GM23338 (cell line): ENCODE results near the gene CPSF7. TPM values are rescaled to one million over a fixed set of nuclear protein-coding genes. Genes with fewer than 3 reads are reported as not detected.

ENCODE experiments used
- ATAC-seq: fragments of 200-7000 bp; cut with Tn5 transposase; 3 replicates; pipeline ENCODE4 v1.9.1; 2020
- DNase-seq: peaks from one replicate; pipeline ENCODE4 v3.0.0-alpha.2; 2015; ENCODE audit warnings: low spot score
- H2AFZ ChIP-seq: fragments of 200-600 bp; sonication (generic); 2 replicates; pipeline ENCODE4 v1.8.0; 2016; ENCODE audit warnings: antibody characterized with exemption, mild to moderate bottlenecking, moderate library complexity
- H3F3A ChIP-seq: fragments of 200-600 bp; sonication (generic); replicated peaks from 2 replicates; pipeline ENCODE4 v1.8.0; 2017; ENCODE audit warnings: antibody characterized with exemption, mixed run types, low read depth
- H3K27ac ChIP-seq: fragments of 200-600 bp; sonication (generic); 2 replicates; pipeline ENCODE4 v1.6.1; 2016; ENCODE audit warnings: low read depth
- H3K27me3 ChIP-seq: fragments of 200-600 bp; sonication (generic); 2 replicates; pipeline ENCODE4 v1.8.0; 2016; ENCODE audit warnings: mild to moderate bottlenecking, mixed run types, moderate library complexity; ENCODE audit not compliant: insufficient read depth
- H3K36me3 ChIP-seq: fragments of 200-600 bp; sonication (generic); 2 replicates; pipeline ENCODE4 v1.8.0; 2016; ENCODE audit warnings: mild to moderate bottlenecking; ENCODE audit not compliant: insufficient read depth
- H3K4me1 ChIP-seq: fragments of 200-600 bp; sonication (generic); 2 replicates; pipeline ENCODE4 v1.8.0; 2016; ENCODE audit warnings: mild to moderate bottlenecking, moderate library complexity; ENCODE audit not compliant: insufficient read depth
- H3K4me2 ChIP-seq: fragments of 200-600 bp; sonication (generic); 2 replicates; pipeline ENCODE4 v1.7.1; 2017; ENCODE audit warnings: mixed run types
- H3K4me3 ChIP-seq: fragments of 200-600 bp; sonication (generic); 2 replicates; pipeline ENCODE4 v1.6.1; 2016; ENCODE audit warnings: mixed run types
- H3K79me2 ChIP-seq: fragments of 200-600 bp; sonication (generic); replicated peaks from 2 replicates; pipeline ENCODE4 v1.8.0; 2017; ENCODE audit warnings: mild to moderate bottlenecking; ENCODE audit not compliant: insufficient read depth
- H3K9me2 ChIP-seq: fragments of 200-600 bp; sonication (generic); 2 replicates; pipeline ENCODE4 v1.8.0; 2017; ENCODE audit not compliant: insufficient read depth
- H4K20me1 ChIP-seq: fragments of 200-600 bp; sonication (generic); replicated peaks from 2 replicates; pipeline ENCODE4 v1.8.0; 2017; ENCODE audit warnings: mild to moderate bottlenecking; ENCODE audit not compliant: insufficient read depth
- H3K27ac Mint-ChIP-seq: 2 replicates; pipeline ENCODE4 v1.8.0; 2020; ENCODE audit warnings: inconsistent platforms, mild to moderate bottlenecking, moderate library complexity, mixed read lengths
- H3K27me3 Mint-ChIP-seq: 3 replicates; pipeline ENCODE4 v1.8.0; 2022; ENCODE audit warnings: low read depth, mild to moderate bottlenecking, moderate library complexity, mixed read lengths, inconsistent platforms; ENCODE audit not compliant: insufficient read depth, poor library complexity
- H3K36me3 Mint-ChIP-seq: 3 replicates; pipeline ENCODE4 v1.8.0; 2021; ENCODE audit warnings: low read depth, mild to moderate bottlenecking, inconsistent platforms, moderate library complexity, mixed read lengths
- H3K4me1 Mint-ChIP-seq: 3 replicates; pipeline ENCODE4 v1.8.0; 2020; ENCODE audit warnings: mild to moderate bottlenecking, inconsistent platforms, mixed read lengths
- H3K4me3 Mint-ChIP-seq: 3 replicates; pipeline ENCODE4 v1.8.0; 2021; ENCODE audit warnings: moderate library complexity, mild to moderate bottlenecking, inconsistent platforms, mixed read lengths
- H3K9me3 Mint-ChIP-seq: 3 replicates; pipeline ENCODE4 v1.8.0; 2020; ENCODE audit warnings: moderate library complexity, mild to moderate bottlenecking, inconsistent platforms, mixed read lengths
- CREB1 ChIP-seq: fragments of 250-450 bp; sonication (Bioruptor Pico); IDR thresholded peaks from 2 replicates; pipeline ENCODE4 v1.5.0; 2020; ENCODE audit warnings: low read depth, mild to moderate bottlenecking, moderate library complexity
- EZH2 ChIP-seq: fragments of 200-600 bp; sonication (generic); IDR thresholded peaks from one replicate; pipeline ENCODE4 v1.8.0; 2017; ENCODE audit warnings: antibody characterized with exemption, mild to moderate bottlenecking, low read depth; ENCODE audit not compliant: unreplicated experiment
- EZH2phosphoT487 ChIP-seq: fragments of 200-600 bp; sonication (generic); IDR thresholded peaks from one replicate; pipeline ENCODE4 v1.8.1; 2018; ENCODE audit warnings: antibody characterized with exemption; ENCODE audit not compliant: unreplicated experiment
- JUNB ChIP-seq: IDR thresholded peaks from one replicate; pipeline ENCODE4 v1.6.1; 2016; ENCODE audit warnings: antibody characterized with exemption; ENCODE audit not compliant: unreplicated experiment
- POLR2AphosphoS5 ChIP-seq: IDR thresholded peaks from 2 replicates; pipeline ENCODE4 v1.6.1; 2016; ENCODE audit warnings: antibody characterized with exemption, low read depth
- STAT1 ChIP-seq: IDR thresholded peaks from one replicate; pipeline ENCODE4 v1.6.1; 2016; ENCODE audit warnings: antibody characterized with exemption; ENCODE audit not compliant: unreplicated experiment
- ZNF114 ChIP-seq: fragments of 250-450 bp; sonication (Bioruptor Pico); IDR thresholded peaks from 2 replicates; pipeline ENCODE4 v1.5.0; 2020; ENCODE audit warnings: mild to moderate bottlenecking, moderate library complexity
- ZNF331 ChIP-seq: fragments of 250-450 bp; sonication (Bioruptor Pico); IDR thresholded peaks from 2 replicates; pipeline ENCODE4 v1.5.0; 2020; ENCODE audit warnings: low read depth, mild to moderate bottlenecking, moderate library complexity
- polyA plus RNA-seq: library from polyadenylated mRNA; unstranded; fragments of >200 nt; fragmentation: Nextera tagmentation; extraction: Ambion mirVana; gene quantifications from 2 replicates; pipeline ENCODE4 v1.2.1, GENCODE V29; 2016
- total RNA-seq: library from RNA; depleted of rRNA; stranded (reverse); fragments of >200 nt; shearing (Covaris generic); gene quantifications from 2 replicates; pipeline ENCODE4 v1.2.3, GENCODE V29; 2014
- TF ChIP-seq, protein P1 (sequence below): IDR thresholded peaks from 2 replicates; pipeline ENCODE4 v1.6.1; 2016; ENCODE audit warnings: antibody characterized with exemption
- TF ChIP-seq, protein P2 (sequence below): fragments of 250-450 bp; sonication (Bioruptor Pico); IDR thresholded peaks from 2 replicates; pipeline ENCODE4 v1.5.0; 2020; ENCODE audit warnings: mild to moderate bottlenecking, moderate library complexity
- TF ChIP-seq, protein P3 (sequence below): IDR thresholded peaks from one replicate; pipeline ENCODE4 v1.6.1; 2018; ENCODE audit warnings: antibody characterized with exemption; ENCODE audit not compliant: unreplicated experiment
- TF ChIP-seq, protein P4 (sequence below), 2 experiments: fragments of 200-600 bp in 1 of 2; sonication (generic) in 1 of 2; conservative IDR thresholded peaks; 2 replicates each; pipeline versions ENCODE4 v1.5.1 to v1.6.1; 2016 to 2017; ENCODE audit warnings: antibody characterized with exemption in 2 of 2, low read depth in 2 of 2, mild to moderate bottlenecking in 2 of 2, moderate library complexity in 1 of 2

CPSF7 gene
- total and polyA plus RNA-seq, 2 experiments from 2014 or later = 27.4 to 60.6 TPM

DNA sequence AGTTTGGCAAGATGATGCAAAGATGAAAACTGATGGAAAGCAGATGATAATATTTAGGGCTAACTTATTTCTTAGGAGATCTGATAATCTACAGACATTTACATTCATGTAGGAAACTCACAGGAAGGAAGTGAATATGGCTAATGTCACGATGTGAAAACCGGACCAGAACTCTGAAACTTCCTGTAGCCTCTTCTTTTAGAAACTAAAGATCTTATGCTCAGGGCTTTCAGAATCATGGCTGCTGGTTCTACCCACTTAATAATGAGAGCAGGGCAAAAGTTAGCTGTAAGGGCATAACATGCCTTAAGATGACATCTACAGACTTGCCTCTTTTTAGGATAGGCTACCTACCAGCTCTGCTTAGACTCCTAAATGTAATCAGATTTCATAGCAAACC lies 15.2 kb downstream of the CPSF7 start:
- Mint-ChIP-seq H3K4me3 (no peak overlapping the region), H3K27me3 (no peaks in the 10 kb centered on the region), H3K4me1 (no peaks in the 10 kb centered on the region), H3K36me3 (peaks cover 97% of the 10 kb centered on the region), H3K27ac (no peak overlapping the region), H3K9me3 (no peaks in the 10 kb centered on the region)
- peaks cover 58% of the 10 kb centered on the region for H4K20me1 ChIP-seq
- ATAC-seq = no peak
- no peaks in the 10 kb centered on the region for H3K4me1 ChIP-seq
- no peaks in the 10 kb centered on the region for H3K9me2 ChIP-seq
- H2AFZ ChIP-seq = no peak overlapping the region
- H3K79me2 ChIP-seq = peaks cover 32% of the 10 kb centered on the region
- H3K4me2 ChIP-seq = no peak overlapping the region
- TF ChIP-seq, protein P1, sequence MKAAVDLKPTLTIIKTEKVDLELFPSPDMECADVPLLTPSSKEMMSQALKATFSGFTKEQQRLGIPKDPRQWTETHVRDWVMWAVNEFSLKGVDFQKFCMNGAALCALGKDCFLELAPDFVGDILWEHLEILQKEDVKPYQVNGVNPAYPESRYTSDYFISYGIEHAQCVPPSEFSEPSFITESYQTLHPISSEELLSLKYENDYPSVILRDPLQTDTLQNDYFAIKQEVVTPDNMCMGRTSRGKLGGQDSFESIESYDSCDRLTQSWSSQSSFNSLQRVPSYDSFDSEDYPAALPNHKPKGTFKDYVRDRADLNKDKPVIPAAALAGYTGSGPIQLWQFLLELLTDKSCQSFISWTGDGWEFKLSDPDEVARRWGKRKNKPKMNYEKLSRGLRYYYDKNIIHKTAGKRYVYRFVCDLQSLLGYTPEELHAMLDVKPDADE = no peak
- TF ChIP-seq POLR2AphosphoS5 (no peak), ZNF331 (CRISPR knock-in tag) (no peak), EZH2phosphoT487 (no peak), EZH2 (no peak), CREB1 (CRISPR knock-in tag) (no peak), STAT1 (no peak), ZNF114 (CRISPR knock-in tag) (no peak), JUNB (no peak)
- TF ChIP-seq, protein P2, sequence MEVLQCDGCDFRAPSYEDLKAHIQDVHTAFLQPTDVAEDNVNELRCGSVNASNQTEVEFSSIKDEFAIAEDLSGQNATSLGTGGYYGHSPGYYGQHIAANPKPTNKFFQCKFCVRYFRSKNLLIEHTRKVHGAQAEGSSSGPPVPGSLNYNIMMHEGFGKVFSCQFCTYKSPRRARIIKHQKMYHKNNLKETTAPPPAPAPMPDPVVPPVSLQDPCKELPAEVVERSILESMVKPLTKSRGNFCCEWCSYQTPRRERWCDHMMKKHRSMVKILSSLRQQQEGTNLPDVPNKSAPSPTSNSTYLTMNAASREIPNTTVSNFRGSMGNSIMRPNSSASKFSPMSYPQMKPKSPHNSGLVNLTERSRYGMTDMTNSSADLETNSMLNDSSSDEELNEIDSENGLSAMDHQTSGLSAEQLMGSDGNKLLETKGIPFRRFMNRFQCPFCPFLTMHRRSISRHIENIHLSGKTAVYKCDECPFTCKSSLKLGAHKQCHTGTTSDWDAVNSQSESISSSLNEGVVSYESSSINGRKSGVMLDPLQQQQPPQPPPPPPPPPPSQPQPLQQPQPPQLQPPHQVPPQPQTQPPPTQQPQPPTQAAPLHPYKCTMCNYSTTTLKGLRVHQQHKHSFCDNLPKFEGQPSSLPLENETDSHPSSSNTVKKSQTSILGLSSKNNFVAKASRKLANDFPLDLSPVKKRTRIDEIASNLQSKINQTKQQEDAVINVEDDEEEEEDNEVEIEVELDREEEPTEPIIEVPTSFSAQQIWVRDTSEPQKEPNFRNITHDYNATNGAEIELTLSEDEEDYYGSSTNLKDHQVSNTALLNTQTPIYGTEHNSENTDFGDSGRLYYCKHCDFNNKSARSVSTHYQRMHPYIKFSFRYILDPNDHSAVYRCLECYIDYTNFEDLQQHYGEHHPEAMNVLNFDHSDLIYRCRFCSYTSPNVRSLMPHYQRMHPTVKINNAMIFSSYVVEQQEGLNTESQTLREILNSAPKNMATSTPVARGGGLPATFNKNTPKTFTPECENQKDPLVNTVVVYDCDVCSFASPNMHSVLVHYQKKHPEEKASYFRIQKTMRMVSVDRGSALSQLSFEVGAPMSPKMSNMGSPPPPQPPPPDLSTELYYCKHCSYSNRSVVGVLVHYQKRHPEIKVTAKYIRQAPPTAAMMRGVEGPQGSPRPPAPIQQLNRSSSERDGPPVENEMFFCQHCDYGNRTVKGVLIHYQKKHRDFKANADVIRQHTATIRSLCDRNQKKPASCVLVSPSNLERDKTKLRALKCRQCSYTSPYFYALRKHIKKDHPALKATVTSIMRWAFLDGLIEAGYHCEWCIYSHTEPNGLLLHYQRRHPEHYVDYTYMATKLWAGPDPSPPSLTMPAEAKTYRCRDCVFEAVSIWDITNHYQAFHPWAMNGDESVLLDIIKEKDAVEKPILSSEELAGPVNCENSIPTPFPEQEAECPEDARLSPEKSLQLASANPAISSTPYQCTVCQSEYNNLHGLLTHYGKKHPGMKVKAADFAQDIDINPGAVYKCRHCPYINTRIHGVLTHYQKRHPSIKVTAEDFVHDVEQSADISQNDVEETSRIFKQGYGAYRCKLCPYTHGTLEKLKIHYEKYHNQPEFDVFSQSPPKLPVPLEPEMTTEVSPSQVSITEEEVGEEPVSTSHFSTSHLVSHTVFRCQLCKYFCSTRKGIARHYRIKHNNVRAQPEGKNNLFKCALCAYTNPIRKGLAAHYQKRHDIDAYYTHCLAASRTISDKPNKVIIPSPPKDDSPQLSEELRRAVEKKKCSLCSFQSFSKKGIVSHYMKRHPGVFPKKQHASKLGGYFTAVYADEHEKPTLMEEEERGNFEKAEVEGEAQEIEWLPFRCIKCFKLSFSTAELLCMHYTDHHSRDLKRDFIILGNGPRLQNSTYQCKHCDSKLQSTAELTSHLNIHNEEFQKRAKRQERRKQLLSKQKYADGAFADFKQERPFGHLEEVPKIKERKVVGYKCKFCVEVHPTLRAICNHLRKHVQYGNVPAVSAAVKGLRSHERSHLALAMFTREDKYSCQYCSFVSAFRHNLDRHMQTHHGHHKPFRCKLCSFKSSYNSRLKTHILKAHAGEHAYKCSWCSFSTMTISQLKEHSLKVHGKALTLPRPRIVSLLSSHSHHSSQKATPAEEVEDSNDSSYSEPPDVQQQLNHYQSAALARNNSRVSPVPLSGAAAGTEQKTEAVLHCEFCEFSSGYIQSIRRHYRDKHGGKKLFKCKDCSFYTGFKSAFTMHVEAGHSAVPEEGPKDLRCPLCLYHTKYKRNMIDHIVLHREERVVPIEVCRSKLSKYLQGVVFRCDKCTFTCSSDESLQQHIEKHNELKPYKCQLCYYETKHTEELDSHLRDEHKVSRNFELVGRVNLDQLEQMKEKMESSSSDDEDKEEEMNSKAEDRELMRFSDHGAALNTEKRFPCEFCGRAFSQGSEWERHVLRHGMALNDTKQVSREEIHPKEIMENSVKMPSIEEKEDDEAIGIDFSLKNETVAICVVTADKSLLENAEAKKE = no peak
- TF ChIP-seq, protein P3, sequence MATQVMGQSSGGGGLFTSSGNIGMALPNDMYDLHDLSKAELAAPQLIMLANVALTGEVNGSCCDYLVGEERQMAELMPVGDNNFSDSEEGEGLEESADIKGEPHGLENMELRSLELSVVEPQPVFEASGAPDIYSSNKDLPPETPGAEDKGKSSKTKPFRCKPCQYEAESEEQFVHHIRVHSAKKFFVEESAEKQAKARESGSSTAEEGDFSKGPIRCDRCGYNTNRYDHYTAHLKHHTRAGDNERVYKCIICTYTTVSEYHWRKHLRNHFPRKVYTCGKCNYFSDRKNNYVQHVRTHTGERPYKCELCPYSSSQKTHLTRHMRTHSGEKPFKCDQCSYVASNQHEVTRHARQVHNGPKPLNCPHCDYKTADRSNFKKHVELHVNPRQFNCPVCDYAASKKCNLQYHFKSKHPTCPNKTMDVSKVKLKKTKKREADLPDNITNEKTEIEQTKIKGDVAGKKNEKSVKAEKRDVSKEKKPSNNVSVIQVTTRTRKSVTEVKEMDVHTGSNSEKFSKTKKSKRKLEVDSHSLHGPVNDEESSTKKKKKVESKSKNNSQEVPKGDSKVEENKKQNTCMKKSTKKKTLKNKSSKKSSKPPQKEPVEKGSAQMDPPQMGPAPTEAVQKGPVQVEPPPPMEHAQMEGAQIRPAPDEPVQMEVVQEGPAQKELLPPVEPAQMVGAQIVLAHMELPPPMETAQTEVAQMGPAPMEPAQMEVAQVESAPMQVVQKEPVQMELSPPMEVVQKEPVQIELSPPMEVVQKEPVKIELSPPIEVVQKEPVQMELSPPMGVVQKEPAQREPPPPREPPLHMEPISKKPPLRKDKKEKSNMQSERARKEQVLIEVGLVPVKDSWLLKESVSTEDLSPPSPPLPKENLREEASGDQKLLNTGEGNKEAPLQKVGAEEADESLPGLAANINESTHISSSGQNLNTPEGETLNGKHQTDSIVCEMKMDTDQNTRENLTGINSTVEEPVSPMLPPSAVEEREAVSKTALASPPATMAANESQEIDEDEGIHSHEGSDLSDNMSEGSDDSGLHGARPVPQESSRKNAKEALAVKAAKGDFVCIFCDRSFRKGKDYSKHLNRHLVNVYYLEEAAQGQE = no peak
- TF ChIP-seq, protein P4, sequence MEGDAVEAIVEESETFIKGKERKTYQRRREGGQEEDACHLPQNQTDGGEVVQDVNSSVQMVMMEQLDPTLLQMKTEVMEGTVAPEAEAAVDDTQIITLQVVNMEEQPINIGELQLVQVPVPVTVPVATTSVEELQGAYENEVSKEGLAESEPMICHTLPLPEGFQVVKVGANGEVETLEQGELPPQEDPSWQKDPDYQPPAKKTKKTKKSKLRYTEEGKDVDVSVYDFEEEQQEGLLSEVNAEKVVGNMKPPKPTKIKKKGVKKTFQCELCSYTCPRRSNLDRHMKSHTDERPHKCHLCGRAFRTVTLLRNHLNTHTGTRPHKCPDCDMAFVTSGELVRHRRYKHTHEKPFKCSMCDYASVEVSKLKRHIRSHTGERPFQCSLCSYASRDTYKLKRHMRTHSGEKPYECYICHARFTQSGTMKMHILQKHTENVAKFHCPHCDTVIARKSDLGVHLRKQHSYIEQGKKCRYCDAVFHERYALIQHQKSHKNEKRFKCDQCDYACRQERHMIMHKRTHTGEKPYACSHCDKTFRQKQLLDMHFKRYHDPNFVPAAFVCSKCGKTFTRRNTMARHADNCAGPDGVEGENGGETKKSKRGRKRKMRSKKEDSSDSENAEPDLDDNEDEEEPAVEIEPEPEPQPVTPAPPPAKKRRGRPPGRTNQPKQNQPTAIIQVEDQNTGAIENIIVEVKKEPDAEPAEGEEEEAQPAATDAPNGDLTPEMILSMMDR (conservative IDR thresholded peaks at IDR 0.05; ENCODE audit: low read depth in 2 of 2) = no peak
- DNase-seq = no peak
- H3K36me3 ChIP-seq = peaks cover 89% of the 10 kb centered on the region
- peaks cover 26% of the 10 kb centered on the region for H3F3A ChIP-seq
- no peaks in the 10 kb centered on the region for H3K27me3 ChIP-seq
- H3K27ac ChIP-seq = no peak overlapping the region
- H3K4me3 ChIP-seq = no peak overlapping the region
